Measurements from ENCODE around the gene NIBAN1.

- TF ChIP-seq POLR2A (IDR thresholded peaks at IDR 0.05; ENCODE audit: low read depth, low read length) (no peak), POLR2AphosphoS5 (IDR thresholded peaks at IDR 0.05; ENCODE audit: low read depth, low read length) (no peak)
Measured at GRCh38 chr1:184987696-184988095, 13.4 kb upstream of the NIBAN1 start.

All from GM12891 (cell line).